WTC11 (cell line): ENCODE results near the gene TAF5. TPM values are rescaled to one million over a fixed set of nuclear protein-coding genes. Genes with fewer than 3 reads are reported as not detected.

Source experiments
- ATF1 ChIP-seq: sonication (generic); formaldehyde crosslinking; IDR thresholded peaks from 2 replicates; pipeline ENCODE4 v1.8.1; 2023; ENCODE audit warnings: mild to moderate bottlenecking, moderate library complexity, missing genetic modification reagents
- ATF2 ChIP-seq: sonication (generic); formaldehyde crosslinking; IDR thresholded peaks from 2 replicates; pipeline ENCODE4 v1.8.1; 2022; ENCODE audit warnings: low read depth, missing genetic modification reagents, borderline replicate concordance
- CBFB ChIP-seq: sonication (generic); formaldehyde crosslinking; IDR thresholded peaks from 2 replicates; pipeline ENCODE4 v1.8.1; 2022; ENCODE audit warnings: mild to moderate bottlenecking, low read depth, missing genetic modification reagents
- E2F4 ChIP-seq: sonication (generic); formaldehyde crosslinking; IDR thresholded peaks from 2 replicates; pipeline ENCODE4 v1.8.1; 2022; ENCODE audit warnings: low read depth, mild to moderate bottlenecking, moderate library complexity, missing genetic modification reagents, borderline replicate concordance
- FOXP1 ChIP-seq: sonication (generic); formaldehyde crosslinking; IDR thresholded peaks from 2 replicates; pipeline ENCODE4 v1.8.0; 2022; ENCODE audit warnings: missing genetic modification reagents, mild to moderate bottlenecking, moderate library complexity, borderline replicate concordance
- HMGA2 ChIP-seq: fragments of 250-450 bp; sonication (Bioruptor Pico); IDR thresholded peaks from 2 replicates; pipeline ENCODE4 v1.4.0; 2021; ENCODE audit warnings: mild to moderate bottlenecking, moderate library complexity
- KAT7 ChIP-seq: sonication (generic); formaldehyde crosslinking; IDR thresholded peaks from 2 replicates; pipeline ENCODE4 v1.8.1; 2023; ENCODE audit warnings: missing genetic modification reagents, mild to moderate bottlenecking, borderline replicate concordance
- MLX ChIP-seq: sonication (generic); formaldehyde crosslinking; IDR thresholded peaks from 2 replicates; pipeline ENCODE4 v1.8.1; 2023; ENCODE audit warnings: mild to moderate bottlenecking, missing genetic modification reagents, moderate library complexity
- MXD4 ChIP-seq: fragments of 250-450 bp; sonication (Bioruptor Pico); IDR thresholded peaks from 2 replicates; pipeline ENCODE4 v1.8.0; 2021; ENCODE audit warnings: mild to moderate bottlenecking, moderate library complexity, borderline replicate concordance
- NFATC4 ChIP-seq: fragments of 250-450 bp; sonication (Bioruptor Pico); IDR thresholded peaks from 2 replicates; pipeline ENCODE4 v1.9.0; 2021; ENCODE audit warnings: mild to moderate bottlenecking
- NFYB ChIP-seq: sonication (generic); formaldehyde crosslinking; conservative IDR thresholded peaks from 2 replicates; pipeline ENCODE4 v1.8.0; 2022; ENCODE audit warnings: low read depth, missing genetic modification reagents
- NR3C1 ChIP-seq: sonication (generic); formaldehyde crosslinking; conservative IDR thresholded peaks from 2 replicates; pipeline ENCODE4 v1.8.1; 2023; ENCODE audit warnings: low read depth, mild to moderate bottlenecking, missing genetic modification reagents
- PRDM15 ChIP-seq: sonication (generic); formaldehyde crosslinking; IDR thresholded peaks from 2 replicates; pipeline ENCODE4 v1.8.0; 2022; ENCODE audit warnings: missing genetic modification reagents
- PREB ChIP-seq: sonication (generic); formaldehyde crosslinking; IDR thresholded peaks from 2 replicates; pipeline ENCODE4 v1.8.1; 2022; ENCODE audit warnings: mild to moderate bottlenecking, missing genetic modification reagents, moderate library complexity, borderline replicate concordance
- TEAD4 ChIP-seq: sonication (generic); formaldehyde crosslinking; IDR thresholded peaks from 2 replicates; pipeline ENCODE4 v1.8.0; 2022; ENCODE audit warnings: mild to moderate bottlenecking, missing genetic modification reagents
- USF2 ChIP-seq: sonication (generic); formaldehyde crosslinking; IDR thresholded peaks from 2 replicates; pipeline ENCODE4 v1.8.1; 2023; ENCODE audit warnings: mild to moderate bottlenecking, missing genetic modification reagents, moderate library complexity
- ZNF121 ChIP-seq: sonication (generic); formaldehyde crosslinking; IDR thresholded peaks from 2 replicates; pipeline ENCODE4 v1.8.0; 2023; ENCODE audit warnings: missing genetic modification reagents
- ZNF512 ChIP-seq: sonication (generic); formaldehyde crosslinking; IDR thresholded peaks from 2 replicates; pipeline ENCODE4 v1.8.1; 2022; ENCODE audit warnings: missing genetic modification reagents, borderline replicate concordance
- ZNF532 ChIP-seq: fragments of 250-450 bp; sonication (Bioruptor Pico); IDR thresholded peaks from 2 replicates; pipeline ENCODE4 v1.9.0; 2021; ENCODE audit warnings: mild to moderate bottlenecking, borderline replicate concordance
- ZNF671 ChIP-seq: fragments of 250-450 bp; sonication (Bioruptor Pico); IDR thresholded peaks from 2 replicates; pipeline ENCODE4 v1.8.0; 2021; ENCODE audit warnings: mild to moderate bottlenecking
- total RNA-seq: library from RNA; stranded (reverse); gene quantifications from 3 replicates; pipeline ENCODE4 v1.2.3, GENCODE V29; 2021

TAF5 gene
- total RNA-seq, 1 experiment from 2014 or later = 14.9 TPM

GRCh38 chr10:103396067-103396788 is 28.5 kb downstream of the TAF5 start, which contains the start of the genes ATP5MK and PDCD11 (continued):
- TF ChIP-seq PRDM15 (no peak), ZNF532 (no peak), ATF2 (no peak), HMGA2 (CRISPR knock-in tag) (no peak), MLX (CRISPR knock-in tag) (no peak), E2F4 (CRISPR knock-in tag) (no peak), PREB (CRISPR knock-in tag) (no peak), ZNF671 (no peak), TEAD4 (CRISPR knock-in tag) (no peak), NFYB (peak; percentile 87), KAT7 (CRISPR knock-in tag) (0 out of 2 replicates have a peak, but pooled peaks have one; percentile 68), ZNF512 (CRISPR knock-in tag) (no peak), NFATC4 (CRISPR knock-in tag) (no peak), CBFB (no peak), NR3C1 (CRISPR knock-in tag) (no peak), USF2 (CRISPR knock-in tag) (no peak), ZNF121 (CRISPR knock-in tag) (no peak), MXD4 (CRISPR knock-in tag) (no peak), ATF1 (CRISPR knock-in tag) (0 out of 2 replicates have a peak, but pooled peaks have one; percentile 26), FOXP1 (no peak; the same call in 1 of the 2 replicates)
